ENCODE measurements around the gene KIF18B. TPM values are rescaled to one million over a fixed set of nuclear protein-coding genes. Genes with fewer than 3 reads are reported as not detected.

The KIF18B gene
- total and polyA plus RNA-seq, 2 donors from 2014 or later = 0.44 TPM; not detected in 1

DNA sequence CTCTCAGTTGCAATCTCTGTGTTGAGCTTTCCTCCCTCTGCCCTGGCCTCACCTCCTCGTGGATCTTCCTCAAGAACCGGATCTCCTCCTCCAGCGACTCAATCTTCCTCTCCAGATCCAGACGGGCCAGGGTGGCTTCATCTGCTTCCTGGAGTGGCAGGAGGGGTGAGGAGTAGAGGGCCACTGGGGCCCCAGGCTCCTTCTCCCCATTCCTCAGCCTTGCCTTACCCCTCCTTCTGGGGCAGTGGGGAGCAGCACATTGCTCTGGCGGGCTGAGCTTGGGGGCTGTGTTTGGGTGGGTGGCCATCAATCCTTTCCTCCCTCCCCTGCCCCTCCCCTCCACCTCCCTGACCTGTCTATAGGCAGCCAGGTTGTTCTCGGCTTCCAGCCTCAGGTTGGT lies 33.9 kb downstream of the KIF18B start:
- intact Hi-C loops (cut with DNase I) = no loop called here
- no peak overlapping the region for H3K4me3 ChIP-seq (ENCODE audit: low read length in 3 of 3)
- H3K27me3 ChIP-seq (ENCODE audit: control insufficient read depth, insufficient read depth, low read length) = no peaks in the 10 kb centered on the region
- peaks cover 0 to 5% (median 0%) of the 10 kb centered on the region in 3 donors for H3K4me1 ChIP-seq (ENCODE audit: control insufficient read depth in 2 of 3, insufficient read depth in 2 of 3, low read depth in 1 of 3, low read length in 3 of 3)
- DNase-seq = peak in 1 of 5 donors; percentile 23
- no peak for TF ChIP-seq CTCF (IDR thresholded peaks at IDR 0.05; ENCODE audit: borderline replicate concordance, extremely low read depth, insufficient read depth)
- H3K9ac ChIP-seq (ENCODE audit: low read length in 3 of 3) = no peak overlapping the region
- no peak overlapping the region for H3K27ac ChIP-seq (ENCODE audit: low read depth in 2 of 2, low read length in 2 of 2)
- no peaks in the 10 kb centered on the region for H3K9me3 ChIP-seq (ENCODE audit: control insufficient read depth in 2 of 3, insufficient read depth in 1 of 3, low read length in 3 of 3)
- no peak for FAIRE-seq
- H3K36me3 ChIP-seq (ENCODE audit: control insufficient read depth in 2 of 3, insufficient read depth in 3 of 3, low read length in 3 of 3) = no peaks in the 10 kb centered on the region

DNA sequence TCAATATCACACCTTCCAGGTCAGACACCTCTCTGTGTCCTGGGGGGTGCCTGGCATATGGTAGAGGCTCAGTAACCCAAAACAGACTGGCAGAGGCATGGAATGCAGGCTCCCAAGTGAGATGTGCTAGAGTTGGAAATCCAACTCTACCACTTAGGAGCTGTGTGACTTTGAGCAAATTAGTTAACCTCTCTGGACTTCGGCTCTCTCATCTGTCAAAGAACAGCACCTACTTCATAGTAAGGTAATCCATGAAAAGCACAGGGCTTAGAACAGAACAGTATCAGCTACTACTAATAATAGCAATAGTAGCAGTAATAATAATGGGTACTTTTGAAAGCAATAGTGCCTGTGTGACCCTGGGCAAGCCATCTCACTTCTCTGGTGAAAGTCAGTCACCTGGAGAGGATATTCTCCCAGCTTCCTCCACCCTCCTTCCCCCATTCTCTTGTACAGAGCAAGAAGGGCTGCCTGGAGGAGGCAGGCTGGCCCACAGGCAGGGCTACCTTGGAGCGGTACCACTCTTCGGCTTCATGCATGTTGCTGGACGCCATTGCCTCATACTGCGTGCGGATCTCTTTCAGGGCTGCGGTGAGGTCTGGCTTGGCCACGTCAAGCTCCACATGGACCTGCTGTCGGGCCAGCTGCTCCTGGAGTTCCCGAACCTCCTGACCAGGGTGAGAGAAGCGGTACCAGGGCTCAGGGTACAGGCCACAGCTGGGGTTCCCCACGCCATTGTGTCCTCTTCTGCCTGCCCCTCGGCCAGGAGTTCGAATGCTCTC lies 34.6 kb downstream of the KIF18B start:
- no peaks in the 10 kb centered on the region for H3K36me3 ChIP-seq (ENCODE audit: control insufficient read depth in 2 of 3, insufficient read depth in 3 of 3, low read length in 3 of 3)
- FAIRE-seq = no peak
- TF ChIP-seq CTCF (IDR thresholded peaks at IDR 0.05; ENCODE audit: borderline replicate concordance, extremely low read depth, insufficient read depth) = no peak
- no peaks in the 10 kb centered on the region for H3K27me3 ChIP-seq (ENCODE audit: control insufficient read depth, insufficient read depth, low read length)
- intact Hi-C loops (cut with DNase I) = no loop called here
- H3K4me1 ChIP-seq (ENCODE audit: control insufficient read depth in 2 of 3, insufficient read depth in 2 of 3, low read depth in 1 of 3, low read length in 3 of 3) = peaks cover 0 to 5% (median 0%) of the 10 kb centered on the region in 3 donors
- DNase-seq = peak in 1 of 5 donors; percentile 28
- H3K9me3 ChIP-seq (ENCODE audit: control insufficient read depth in 2 of 3, insufficient read depth in 1 of 3, low read length in 3 of 3) = no peaks in the 10 kb centered on the region
- no peak overlapping the region for H3K9ac ChIP-seq (ENCODE audit: low read length in 3 of 3)
- no peak overlapping the region for H3K27ac ChIP-seq (ENCODE audit: low read depth in 2 of 2, low read length in 2 of 2)
- H3K4me3 ChIP-seq (ENCODE audit: low read length in 3 of 3) = no peak overlapping the region

DNA sequence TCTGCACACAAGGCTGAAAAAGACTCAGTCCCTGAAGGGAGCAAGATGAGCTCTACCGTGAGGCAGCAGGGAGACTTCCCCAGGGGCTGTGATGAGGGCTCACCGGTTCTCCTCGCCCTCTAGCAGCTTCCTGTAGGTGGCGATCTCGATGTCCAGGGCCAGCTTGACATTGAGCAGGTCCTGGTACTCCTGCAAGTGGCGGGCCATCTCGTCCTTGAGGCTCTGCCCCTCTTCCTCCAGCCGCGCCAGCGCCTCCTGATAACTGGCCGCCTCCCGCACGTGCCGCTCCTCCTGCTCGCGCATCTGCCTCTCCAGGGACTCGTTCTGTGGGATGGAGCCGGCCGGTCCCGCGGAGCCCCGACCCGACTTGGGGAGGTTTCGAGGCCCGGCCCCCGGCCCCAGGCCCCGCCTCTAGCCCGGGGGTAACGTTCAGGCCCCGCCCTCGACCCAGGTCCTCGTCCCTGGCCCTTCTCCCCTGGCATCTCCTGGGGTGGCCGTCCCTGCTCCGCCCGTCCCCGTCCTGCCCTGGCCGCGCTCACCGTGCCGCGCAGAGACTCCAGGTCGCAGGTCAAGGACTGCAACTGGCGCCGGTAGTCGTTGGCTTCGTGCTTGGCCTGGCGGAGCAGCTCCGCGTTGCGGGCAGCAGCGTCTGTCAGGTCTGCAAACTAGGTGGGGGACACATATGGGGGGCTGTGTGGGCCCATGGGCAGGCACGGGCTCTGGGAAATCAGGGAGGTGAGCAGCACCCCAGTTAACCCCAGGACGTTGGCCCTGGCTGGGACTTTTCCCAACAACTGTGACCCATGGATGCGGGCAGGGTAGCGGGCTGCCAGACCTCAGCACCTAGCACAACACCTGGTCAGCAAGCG lies 36.2 kb downstream of the KIF18B start:
- peak; percentile 79 to 85 (median 82) for DNase-seq
- intact Hi-C loops (cut with DNase I) = no loop called here

More for the DNA sequence above, 36.2 kb downstream of the KIF18B start:
- Histone ChIP-seq H3K36me3 (ENCODE audit: control insufficient read depth in 2 of 3, insufficient read depth in 3 of 3, low read length in 3 of 3) (no peaks in the 10 kb centered on the region), H3K4me3 (ENCODE audit: low read length in 3 of 3) (no peak overlapping the region), H3K27ac (ENCODE audit: low read depth in 2 of 2, low read length in 2 of 2) (no peak overlapping the region), H3K27me3 (ENCODE audit: control insufficient read depth, insufficient read depth, low read length) (no peaks in the 10 kb centered on the region), H3K9me3 (ENCODE audit: control insufficient read depth in 2 of 3, insufficient read depth in 1 of 3, low read length in 3 of 3) (no peaks in the 10 kb centered on the region), H3K4me1 (ENCODE audit: control insufficient read depth in 2 of 3, insufficient read depth in 2 of 3, low read depth in 1 of 3, low read length in 3 of 3) (peaks cover 0 to 5% (median 0%) of the 10 kb centered on the region in 3 donors), H3K9ac (ENCODE audit: low read length in 3 of 3) (no peak overlapping the region)
- TF ChIP-seq CTCF (IDR thresholded peaks at IDR 0.05; ENCODE audit: borderline replicate concordance, extremely low read depth, insufficient read depth) = peak; percentile 42
- FAIRE-seq = no peak
